PC-9 (cell line): ENCODE measurements around the gene MTMR2. TPM values are rescaled to one million over a fixed set of nuclear protein-coding genes. Genes with fewer than 3 reads are reported as not detected.
A peak's percentile ranks its signal among the peaks of the same experiment; 100 is the strongest.

Experiments used
- BruUV-seq: library from RNA; stranded (reverse); fragments of 400-500 nt; replicated peaks from 2 replicates; lab custom pipeline; 2021; lab: Mats Ljungman, UMichigan
- CTCF ChIA-PET: fragments of 300-600 bp; sonication (Branson Sonifier 250); formaldehyde crosslinking; loops from one replicate; lab custom pipeline; 2022; ENCODE audit warnings: antibody characterized with exemption; lab: Charles Lee
- POLR2A ChIA-PET: fragments of 300-600 bp; sonication (Branson Sonifier 250); formaldehyde crosslinking; loops from one replicate; lab custom pipeline; 2022; ENCODE audit warnings: antibody characterized with exemption; ENCODE audit not compliant: unreplicated experiment; lab: Charles Lee
- DNase-seq, 2 experiments: peaks; one replicate each; pipeline versions ENCODE4 v3.0.0 to v3.0.0-alpha.2; 2015 to 2022; ENCODE audit warnings: mixed read lengths in 1 of 2
- H2AFZ ChIP-seq: fragments of 200-600 bp; sonication (generic); 2 replicates; pipeline ENCODE4 v1.8.1; 2017; ENCODE audit warnings: antibody characterized with exemption
- H3F3A ChIP-seq: fragments of 200-600 bp; sonication (generic); 2 replicates; pipeline ENCODE4 v1.8.1; 2017; ENCODE audit warnings: antibody characterized with exemption, mild to moderate bottlenecking, low read depth; ENCODE audit not compliant: insufficient read depth
- H3K27ac ChIP-seq: fragments of 200-600 bp; sonication (generic); 2 replicates; pipeline ENCODE4 v1.6.1; 2016; ENCODE audit warnings: mixed run types
- H3K27me3 ChIP-seq: fragments of 200-600 bp; sonication (generic); 2 replicates; pipeline ENCODE4 v1.6.1; 2016; ENCODE audit warnings: low read depth, mixed run types; ENCODE audit not compliant: insufficient read depth
- H3K36me3 ChIP-seq: fragments of 200-600 bp; sonication (generic); 2 replicates; pipeline ENCODE4 v1.6.1; 2016; ENCODE audit warnings: low read depth, mixed run types
- H3K4me1 ChIP-seq: fragments of 200-600 bp; sonication (generic); replicated peaks from 2 replicates; pipeline ENCODE4 v1.6.1; 2016; ENCODE audit warnings: mixed run types; ENCODE audit not compliant: insufficient read depth
- H3K4me2 ChIP-seq: fragments of 200-600 bp; sonication (generic); 2 replicates; pipeline ENCODE4 v1.6.1; 2017; ENCODE audit warnings: mixed run types
- H3K4me3 ChIP-seq: fragments of 200-600 bp; sonication (generic); 2 replicates; pipeline ENCODE4 v1.6.1; 2016; ENCODE audit warnings: mixed run types
- H3K79me2 ChIP-seq: fragments of 200-600 bp; sonication (generic); 2 replicates; pipeline ENCODE4 v1.6.1; 2017; ENCODE audit warnings: low read depth, mixed run types
- H3K9me2 ChIP-seq: fragments of 200-600 bp; sonication (generic); 2 replicates; pipeline ENCODE4 v1.8.1; 2017; ENCODE audit warnings: mild to moderate bottlenecking; ENCODE audit not compliant: insufficient read depth
- H3K9me3 ChIP-seq: fragments of 200-600 bp; sonication (generic); 2 replicates; pipeline ENCODE4 v1.8.1; 2016; ENCODE audit warnings: low read depth; ENCODE audit not compliant: insufficient read depth
- H4K20me1 ChIP-seq: fragments of 200-600 bp; sonication (generic); 2 replicates; pipeline ENCODE4 v1.8.1; 2017; ENCODE audit not compliant: insufficient read depth
- EZH2 ChIP-seq: fragments of 200-600 bp; sonication (generic); IDR thresholded peaks from 2 replicates; pipeline ENCODE4 v1.8.0; 2017; ENCODE audit warnings: antibody characterized with exemption, low read depth
- intact Hi-C: fragments of 100-400 bp; cut with micrococcal nuclease; formaldehyde crosslinking; loops from one replicate; pipeline ENCODE4 v1.10.0; 2022; ENCODE audit not compliant: unreplicated experiment
- total RNA-seq: library from RNA; stranded (reverse); gene quantifications from 2 replicates; pipeline ENCODE4 v1.2.3, GENCODE V29; 2021
- TF ChIP-seq, protein P1 (sequence below): fragments of 200-600 bp; sonication (generic); conservative IDR thresholded peaks from 2 replicates; pipeline ENCODE4 v1.6.1; 2017; ENCODE audit warnings: mixed run types, antibody characterized with exemption, mild to moderate bottlenecking, moderate library complexity

MTMR2 gene
- total RNA-seq, 1 experiment from 2014 or later: 60.7 TPM

DNA sequence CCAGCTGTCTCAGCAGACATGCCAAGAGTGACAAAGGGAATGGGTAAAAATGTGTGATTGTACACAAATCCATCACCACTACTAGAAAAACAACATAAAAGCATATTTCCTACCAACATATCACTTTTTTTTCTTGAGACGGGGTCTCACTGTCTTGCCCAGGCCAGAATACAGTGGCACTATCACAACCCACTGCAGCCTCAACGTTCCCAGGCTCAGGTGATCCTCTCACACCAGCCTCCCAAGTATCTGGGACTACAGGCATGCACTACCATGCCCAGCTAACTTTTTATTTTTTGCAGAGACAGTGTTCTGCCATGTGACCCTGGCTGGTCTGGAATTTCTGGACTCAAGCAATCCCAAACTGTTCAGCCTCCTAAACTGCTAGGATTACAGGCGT is 5.2 kb downstream of the MTMR2 start:
- POLR2A ChIA-PET: no interaction called here
- Histone ChIP-seq H3K27ac (no peak overlapping the region), H3K4me1 (peaks cover 46% of the 10 kb centered on the region), H3K4me2 (no peak overlapping the region), H3K4me3 (no peak overlapping the region), H3K36me3 (peaks cover 20% of the 10 kb centered on the region; the same call in 1 of the 2 replicates), H3K9me3 (no peaks in the 10 kb centered on the region), H4K20me1 (no peaks in the 10 kb centered on the region; the same call in 1 of the 2 replicates), H3F3A (peaks cover 8% of the 10 kb centered on the region; the same call in 1 of the 2 replicates), H3K9me2 (no peaks in the 10 kb centered on the region), H3K79me2 (peaks cover 99% of the 10 kb centered on the region), H3K27me3 (no peaks in the 10 kb centered on the region), H2AFZ (no peak overlapping the region)
- intact Hi-C loops: loop anchor here (5.0 kb wide), 1 partner anchor 474 kb away; the partner anchor contains the start of gene JRKL
- CTCF ChIA-PET: no interaction called here
- no TSS peak for BruUV-seq
- TF ChIP-seq, protein P1, sequence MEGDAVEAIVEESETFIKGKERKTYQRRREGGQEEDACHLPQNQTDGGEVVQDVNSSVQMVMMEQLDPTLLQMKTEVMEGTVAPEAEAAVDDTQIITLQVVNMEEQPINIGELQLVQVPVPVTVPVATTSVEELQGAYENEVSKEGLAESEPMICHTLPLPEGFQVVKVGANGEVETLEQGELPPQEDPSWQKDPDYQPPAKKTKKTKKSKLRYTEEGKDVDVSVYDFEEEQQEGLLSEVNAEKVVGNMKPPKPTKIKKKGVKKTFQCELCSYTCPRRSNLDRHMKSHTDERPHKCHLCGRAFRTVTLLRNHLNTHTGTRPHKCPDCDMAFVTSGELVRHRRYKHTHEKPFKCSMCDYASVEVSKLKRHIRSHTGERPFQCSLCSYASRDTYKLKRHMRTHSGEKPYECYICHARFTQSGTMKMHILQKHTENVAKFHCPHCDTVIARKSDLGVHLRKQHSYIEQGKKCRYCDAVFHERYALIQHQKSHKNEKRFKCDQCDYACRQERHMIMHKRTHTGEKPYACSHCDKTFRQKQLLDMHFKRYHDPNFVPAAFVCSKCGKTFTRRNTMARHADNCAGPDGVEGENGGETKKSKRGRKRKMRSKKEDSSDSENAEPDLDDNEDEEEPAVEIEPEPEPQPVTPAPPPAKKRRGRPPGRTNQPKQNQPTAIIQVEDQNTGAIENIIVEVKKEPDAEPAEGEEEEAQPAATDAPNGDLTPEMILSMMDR: no peak
- no peak for TF ChIP-seq EZH2
- DNase-seq: no peak

DNA sequence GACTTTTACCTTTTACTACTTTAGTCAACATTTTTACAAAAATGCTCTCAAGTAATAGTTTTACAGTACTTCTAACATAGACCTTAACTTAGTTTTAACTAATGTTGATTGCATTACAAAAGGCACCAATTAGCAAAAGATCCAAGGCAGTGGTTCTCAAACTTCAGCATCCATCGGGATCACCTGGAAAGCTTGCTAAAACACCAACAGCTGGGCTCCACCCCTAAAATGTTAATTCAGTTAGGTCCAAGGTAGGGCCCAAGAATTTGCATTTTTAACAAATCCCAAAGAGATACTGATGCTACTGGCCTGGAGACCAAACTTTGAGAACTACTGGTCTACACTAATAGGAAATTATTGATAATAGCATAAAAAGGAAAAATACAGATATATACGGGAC is 5.9 kb downstream of the MTMR2 start:
- H3K4me3 ChIP-seq: no peak overlapping the region
- no peaks in the 10 kb centered on the region for H3K9me2 ChIP-seq
- H3K9me3 ChIP-seq: no peaks in the 10 kb centered on the region
- no peaks in the 10 kb centered on the region; the same call in 1 of the 2 replicates for H4K20me1 ChIP-seq
- TF ChIP-seq EZH2: no peak
- TF ChIP-seq, protein P1: no peak
- H3F3A ChIP-seq: peaks cover 2% of the 10 kb centered on the region; the same call in 1 of the 2 replicates
- intact Hi-C loops: loop anchor here (5.0 kb wide), 1 partner anchor 474 kb away; the partner anchor contains the start of gene JRKL
- peaks cover 51% of the 10 kb centered on the region for H3K4me1 ChIP-seq
- no peak overlapping the region for H3K27ac ChIP-seq
- BruUV-seq: no TSS peak
- peaks cover 98% of the 10 kb centered on the region for H3K79me2 ChIP-seq
- POLR2A ChIA-PET: no interaction called here
- H2AFZ ChIP-seq: no peak overlapping the region
- H3K36me3 ChIP-seq: peaks cover 21% of the 10 kb centered on the region; the same call in 1 of the 2 replicates
- DNase-seq: no peak
- no peak overlapping the region for H3K4me2 ChIP-seq
- no peaks in the 10 kb centered on the region for H3K27me3 ChIP-seq
- CTCF ChIA-PET: no interaction called here

DNA sequence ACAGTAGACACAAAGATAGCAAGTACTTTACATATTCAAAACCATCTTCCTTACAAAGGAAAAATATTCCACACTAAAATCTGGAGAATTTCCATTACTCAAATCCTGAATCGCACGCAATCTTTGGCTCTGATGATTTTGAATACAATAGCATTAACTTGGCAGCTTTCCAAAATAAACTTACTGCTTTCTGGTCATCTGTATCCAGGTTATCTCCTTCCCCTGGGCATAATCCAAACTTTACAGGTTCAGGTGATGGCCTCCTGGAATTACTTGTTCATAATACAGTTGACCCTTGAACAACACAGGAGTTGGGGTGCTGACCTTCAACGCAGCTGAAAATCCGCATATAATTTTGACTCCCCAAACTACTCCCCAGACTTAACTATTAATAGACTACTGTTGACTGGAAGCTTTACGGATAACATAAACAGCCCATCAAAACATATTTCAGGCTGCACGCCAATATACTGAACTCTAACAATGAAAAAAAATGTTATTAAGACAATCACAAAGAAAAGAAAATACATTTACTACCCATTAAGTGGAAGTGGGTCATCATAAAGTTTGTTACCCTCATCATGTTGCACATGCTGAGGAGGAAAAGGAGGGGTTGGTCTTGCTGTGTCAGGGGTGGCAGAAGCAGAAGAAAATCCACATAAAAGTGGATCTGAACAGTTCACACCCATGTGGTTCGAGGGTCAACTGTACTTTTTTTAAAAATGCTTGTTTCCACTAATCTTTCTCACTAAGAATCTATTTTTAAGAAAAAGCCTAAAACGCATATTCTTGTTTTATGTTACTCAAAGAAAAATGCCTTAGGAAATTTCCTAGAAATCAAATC is 6.5 kb downstream of the MTMR2 start:
- H3F3A ChIP-seq: 0 out of 2 replicates have a peak, but pooled peaks cover 5% of the 10 kb centered on the region
- H3K27ac ChIP-seq: no peak overlapping the region
- H3K4me2 ChIP-seq: peak overlapping the region; percentile 1; the same call in 1 of the 2 replicates
- POLR2A ChIA-PET: interaction anchor here (0.7 kb wide), 1 partner anchor 153 kb away, joined by 8 read pairs; no protein-coding TSS in a partner anchor
- H3K4me1 ChIP-seq: peaks cover 54% of the 10 kb centered on the region
- DNase-seq: peak; percentile 9 to 38
- CTCF ChIA-PET: no interaction called here
- TF ChIP-seq, protein P1: no peak
- TF ChIP-seq EZH2: no peak
- no peaks in the 10 kb centered on the region for H3K9me3 ChIP-seq
- H3K9me2 ChIP-seq: no peaks in the 10 kb centered on the region
- peaks cover 26% of the 10 kb centered on the region; the same call in 1 of the 2 replicates for H3K36me3 ChIP-seq
- no peak overlapping the region for H2AFZ ChIP-seq
- intact Hi-C loops: loop anchor here (1.0 to 5.0 kb wide), 2 partner anchors 8 to 475 kb away; partner anchors contain the start of gene JRKL
- H3K4me3 ChIP-seq: no peak overlapping the region
- peaks cover 96% of the 10 kb centered on the region for H3K79me2 ChIP-seq
- no peaks in the 10 kb centered on the region; the same call in 1 of the 2 replicates for H4K20me1 ChIP-seq
- BruUV-seq: no TSS peak
- H3K27me3 ChIP-seq: no peaks in the 10 kb centered on the region
